Measurements from ENCODE around the gene FCHSD2. TPM values are rescaled to one million over a fixed set of nuclear protein-coding genes. Genes with fewer than 3 reads are reported as not detected.

The FCHSD2 gene
- total RNA-seq, 1 donor from 2014 or later: 19.2 TPM

- ATAC-seq: no peak
Observed at GRCh38 chr11:73172992-73173656, 31.0 kb upstream of the FCHSD2 start.

GRCh38 chr11:73171436-73172161, 29.5 kb upstream of the FCHSD2 start:
- ATAC-seq (no peak), DNase-seq (ENCODE audit: low spot score) (no peak)

More at GRCh38 chr11:73172992-73173656, 31.0 kb upstream of the FCHSD2 start:
- no peak for DNase-seq (ENCODE audit: low spot score)

- ATAC-seq (no peak), DNase-seq (ENCODE audit: low spot score) (no peak)
Observed at GRCh38 chr11:73170140-73170539, 28.0 kb upstream of the FCHSD2 start.

GRCh38 chr11:73168925-73169579, 26.9 kb upstream of the FCHSD2 start:
- DNase-seq (ENCODE audit: low spot score) (no peak), ATAC-seq (no peak)

- ATAC-seq (peak; percentile 85), DNase-seq (ENCODE audit: low spot score) (peak; percentile 74)
Observed at GRCh38 chr11:73167363-73167954, 25.3 kb upstream of the FCHSD2 start.

GRCh38 chr11:73164803-73165540, 22.9 kb upstream of the FCHSD2 start:
- ATAC-seq (no peak), DNase-seq (ENCODE audit: low spot score) (no peak)

- DNase-seq (ENCODE audit: low spot score) (no peak), ATAC-seq (no peak)
Observed at GRCh38 chr11:73163638-73164174, 21.6 kb upstream of the FCHSD2 start.

GRCh38 chr11:73162196-73162740, 20.1 kb upstream of the FCHSD2 start:
- ATAC-seq: no peak
- no peak for DNase-seq (ENCODE audit: low spot score)

GRCh38 chr11:73160005-73160760, 18.1 kb upstream of the FCHSD2 start:
- DNase-seq (ENCODE audit: low spot score) (no peak), ATAC-seq (no peak)

- DNase-seq (ENCODE audit: low spot score): no peak
- ATAC-seq: no peak
Observed at GRCh38 chr11:73159297-73159696, 17.2 kb upstream of the FCHSD2 start.

GRCh38 chr11:73158356-73159051, 16.4 kb upstream of the FCHSD2 start:
- DNase-seq (ENCODE audit: low spot score) (no peak), ATAC-seq (peak; percentile 64)

GRCh38 chr11:73157101-73158010, 15.2 kb upstream of the FCHSD2 start:
- DNase-seq (ENCODE audit: low spot score) (no peak), ATAC-seq (peak; percentile 42)

GRCh38 chr11:73156686-73157085, 14.6 kb upstream of the FCHSD2 start:
- ATAC-seq (no peak), DNase-seq (ENCODE audit: low spot score) (no peak)

GRCh38 chr11:73156114-73156513, 14.0 kb upstream of the FCHSD2 start:
- no peak for ATAC-seq
- no peak for DNase-seq (ENCODE audit: low spot score)

- peak; percentile 12 for ATAC-seq
- DNase-seq (ENCODE audit: low spot score): no peak
Observed at GRCh38 chr11:73155102-73155501, 13.0 kb upstream of the FCHSD2 start.

GRCh38 chr11:73154178-73154577, 12.1 kb upstream of the FCHSD2 start:
- no peak for DNase-seq (ENCODE audit: low spot score)
- ATAC-seq: peak; percentile 43

GRCh38 chr11:73152861-73153483, 10.9 kb upstream of the FCHSD2 start:
- ATAC-seq: no peak
- no peak for DNase-seq (ENCODE audit: low spot score)

All from left lobe of liver (tissue), 2 donors.